Right atrium auricular region (tissue), 2 donors: ENCODE data around the gene SLC6A17. TPM values are rescaled to one million over a fixed set of nuclear protein-coding genes. Genes with fewer than 3 reads are reported as not detected.

Experiments used
- DNase-seq: peaks from one replicate; pipeline ENCODE4 v3.0.0-alpha.2; 2019; ENCODE audit warnings: low spot score
- H3K27ac ChIP-seq, 2 donors: fragments of 200-600 bp; sonication (generic); 1 replicate in 1 of 2; 2 replicates in 1 of 2; pipeline ENCODE4 v1.5.1; 2016 to 2019
- H3K27me3 ChIP-seq, 2 donors: fragments of 200-600 bp; sonication (generic); one replicate each; pipeline versions ENCODE4 v1.5.1 to v1.6.0; 2017 to 2019
- H3K36me3 ChIP-seq: fragments of 200-600 bp; sonication (generic); one replicate; pipeline ENCODE4 v1.5.1; 2016
- H3K4me1 ChIP-seq, 2 donors: fragments of 200-600 bp; sonication (generic); one replicate each; pipeline versions ENCODE4 v1.5.1 to v1.6.0; 2017 to 2019
- H3K4me3 ChIP-seq, 2 donors: fragments of 200-600 bp; sonication (generic); 1 replicate in 1 of 2; 2 replicates in 1 of 2; pipeline ENCODE4 v1.5.1; 2017 to 2019; ENCODE audit warnings: mild to moderate bottlenecking in 1 of 2, moderate library complexity in 1 of 2
- H3K9me3 ChIP-seq, 2 donors: fragments of 200-600 bp; sonication (generic); one replicate each; pipeline ENCODE4 v1.5.1; 2019
- total RNA-seq, 2 donors: library from RNA; depleted of rRNA; stranded (reverse); fragments of >200 nt; gene quantifications; one replicate each; pipeline ENCODE4 v1.1.0, GENCODE V29; 2016
- TF ChIP-seq, protein P1 (sequence below), 2 donors: fragments of 200-600 bp; sonication (generic); IDR thresholded peaks; one replicate each; pipeline ENCODE4 v1.5.1; 2019; ENCODE audit warnings: antibody characterized with exemption in 2 of 2

The SLC6A17 gene
- total RNA-seq, 2 donors from 2014 or later, result not detected

DNA sequence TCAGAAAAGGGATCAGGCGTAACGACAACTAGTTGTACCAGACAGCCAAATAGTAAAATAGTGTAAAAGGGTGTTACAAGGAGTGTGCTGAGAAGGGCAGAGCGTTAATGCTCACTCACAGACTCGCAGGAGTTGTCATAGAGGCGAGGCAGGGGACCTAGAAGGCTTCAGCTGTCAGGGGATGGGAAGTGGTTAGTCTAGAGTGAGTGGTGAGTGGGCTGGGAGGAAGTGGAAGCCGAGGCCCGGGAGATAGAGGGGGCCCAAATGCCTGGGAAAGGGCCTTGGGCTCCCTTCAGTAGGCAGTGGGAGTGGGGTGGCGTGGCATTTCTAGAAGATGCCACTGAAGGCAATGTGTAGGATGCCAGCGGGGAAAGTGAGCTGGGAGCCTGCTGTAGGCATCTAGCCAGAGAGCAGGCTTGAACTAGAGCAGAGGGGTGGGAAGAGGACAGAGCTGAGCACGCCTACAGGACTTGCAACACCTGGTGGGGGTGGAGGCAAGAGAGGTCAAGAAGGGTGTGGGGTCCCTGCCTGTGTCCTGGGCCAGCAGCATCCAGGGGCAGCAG, 10.3 kb downstream of the SLC6A17 start:
- no peaks in the 10 kb centered on the region for H3K36me3 ChIP-seq
- no peaks in the 10 kb centered on the region for H3K27me3 ChIP-seq
- H3K4me1 ChIP-seq, result no peaks in the 10 kb centered on the region
- TF ChIP-seq, protein P1, sequence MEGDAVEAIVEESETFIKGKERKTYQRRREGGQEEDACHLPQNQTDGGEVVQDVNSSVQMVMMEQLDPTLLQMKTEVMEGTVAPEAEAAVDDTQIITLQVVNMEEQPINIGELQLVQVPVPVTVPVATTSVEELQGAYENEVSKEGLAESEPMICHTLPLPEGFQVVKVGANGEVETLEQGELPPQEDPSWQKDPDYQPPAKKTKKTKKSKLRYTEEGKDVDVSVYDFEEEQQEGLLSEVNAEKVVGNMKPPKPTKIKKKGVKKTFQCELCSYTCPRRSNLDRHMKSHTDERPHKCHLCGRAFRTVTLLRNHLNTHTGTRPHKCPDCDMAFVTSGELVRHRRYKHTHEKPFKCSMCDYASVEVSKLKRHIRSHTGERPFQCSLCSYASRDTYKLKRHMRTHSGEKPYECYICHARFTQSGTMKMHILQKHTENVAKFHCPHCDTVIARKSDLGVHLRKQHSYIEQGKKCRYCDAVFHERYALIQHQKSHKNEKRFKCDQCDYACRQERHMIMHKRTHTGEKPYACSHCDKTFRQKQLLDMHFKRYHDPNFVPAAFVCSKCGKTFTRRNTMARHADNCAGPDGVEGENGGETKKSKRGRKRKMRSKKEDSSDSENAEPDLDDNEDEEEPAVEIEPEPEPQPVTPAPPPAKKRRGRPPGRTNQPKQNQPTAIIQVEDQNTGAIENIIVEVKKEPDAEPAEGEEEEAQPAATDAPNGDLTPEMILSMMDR (IDR thresholded peaks at IDR 0.05), result no peak
- H3K4me3 ChIP-seq, result no peak overlapping the region
- no peaks in the 10 kb centered on the region for H3K9me3 ChIP-seq
- H3K27ac ChIP-seq, result no peak overlapping the region
- no peak for DNase-seq

DNA sequence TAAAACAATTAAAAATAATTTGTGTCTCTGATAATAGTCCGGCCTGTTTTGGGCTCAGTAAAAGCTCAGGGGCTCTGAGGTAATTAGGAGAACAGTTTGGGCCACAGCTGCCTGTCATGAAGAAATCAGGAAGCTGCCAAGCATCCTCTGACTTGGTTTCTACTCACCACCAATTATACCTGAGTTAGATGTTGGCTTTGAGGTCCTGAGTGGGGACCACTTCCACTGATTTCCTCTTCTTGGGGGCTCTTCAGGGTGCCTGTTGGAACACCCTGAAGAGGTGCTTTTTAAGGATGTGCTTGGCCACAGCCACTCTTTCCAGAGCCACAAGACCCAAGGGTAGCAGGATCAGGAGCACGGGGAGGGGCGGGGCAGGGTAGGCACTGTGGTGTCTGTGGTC, 10.9 kb downstream of the SLC6A17 start:
- Histone ChIP-seq H3K9me3 (no peaks in the 10 kb centered on the region), H3K4me1 (no peaks in the 10 kb centered on the region), H3K36me3 (no peaks in the 10 kb centered on the region), H3K27me3 (no peaks in the 10 kb centered on the region), H3K27ac (no peak overlapping the region), H3K4me3 (no peak overlapping the region)
- DNase-seq, result no peak
- TF ChIP-seq, protein P1 (IDR thresholded peaks at IDR 0.05), result no peak

- Histone ChIP-seq H3K27ac (no peak overlapping the region), H3K36me3 (no peaks in the 10 kb centered on the region), H3K4me3 (no peak overlapping the region), H3K4me1 (no peaks in the 10 kb centered on the region), H3K27me3 (no peaks in the 10 kb centered on the region), H3K9me3 (no peaks in the 10 kb centered on the region)
- no peak for DNase-seq
- TF ChIP-seq, protein P1 (IDR thresholded peaks at IDR 0.05), result no peak
These were observed 11.6 kb downstream of the SLC6A17 start for GRCh38 chr1:110161849-110162248.

DNA sequence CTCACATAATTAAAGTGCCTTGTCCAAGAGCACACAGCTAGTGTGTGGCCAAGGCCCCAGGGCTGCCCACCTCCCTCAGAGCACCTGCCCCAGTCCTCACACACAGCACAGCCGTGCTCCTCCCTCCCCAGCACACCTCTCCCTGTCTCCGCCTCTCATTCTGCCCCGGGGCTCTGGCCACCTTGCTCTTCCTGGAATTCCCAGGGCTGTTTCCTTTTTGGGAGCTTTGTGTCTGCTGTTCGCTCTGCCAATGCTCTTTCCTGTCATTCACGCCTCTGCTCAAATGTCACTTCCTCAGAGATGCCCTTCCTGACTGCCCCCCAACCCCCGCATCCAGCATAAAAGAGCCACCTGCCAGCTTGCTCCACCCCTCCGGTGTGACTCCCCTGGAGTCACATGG, 13.3 kb downstream of the SLC6A17 start:
- no peak for DNase-seq
- H3K27me3 ChIP-seq, result no peaks in the 10 kb centered on the region
- no peak overlapping the region for H3K4me3 ChIP-seq
- no peaks in the 10 kb centered on the region for H3K36me3 ChIP-seq
- TF ChIP-seq, protein P1 (IDR thresholded peaks at IDR 0.05), result no peak
- H3K4me1 ChIP-seq, result no peaks in the 10 kb centered on the region
- no peaks in the 10 kb centered on the region for H3K9me3 ChIP-seq
- H3K27ac ChIP-seq, result no peak overlapping the region

DNA sequence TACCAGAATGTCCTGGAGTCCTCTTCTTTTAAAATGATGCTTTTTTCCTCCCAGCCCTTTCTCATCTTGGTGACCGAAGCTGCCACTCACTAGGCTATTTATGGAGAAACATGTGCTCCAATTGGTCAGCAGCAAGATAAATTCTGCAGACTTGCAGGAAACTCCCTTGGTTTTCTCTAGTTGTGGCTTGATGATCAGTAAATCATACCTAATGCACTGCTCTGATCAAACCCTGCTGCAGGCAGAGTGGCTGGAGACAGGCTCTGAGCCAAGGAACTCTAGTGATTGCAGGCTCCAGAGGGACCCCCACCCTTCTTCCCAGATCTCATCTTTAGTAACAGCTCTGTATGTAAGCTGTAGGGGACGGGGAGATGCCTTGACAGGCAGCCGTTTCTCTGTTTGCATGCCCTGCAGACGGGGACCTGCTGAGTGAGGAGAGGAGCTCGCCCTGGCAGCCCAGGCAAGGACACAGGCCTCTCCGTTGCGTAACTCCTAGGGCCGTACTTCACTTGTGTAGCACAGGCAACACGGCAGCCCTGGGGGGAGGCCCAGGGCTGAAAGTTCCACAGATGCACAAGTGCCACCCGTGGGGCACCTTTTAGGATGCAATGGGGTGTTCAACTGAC, 14.5 kb downstream of the SLC6A17 start:
- H3K4me1 ChIP-seq, result no peaks in the 10 kb centered on the region
- no peak overlapping the region for H3K27ac ChIP-seq
- H3K9me3 ChIP-seq, result no peaks in the 10 kb centered on the region
- no peak overlapping the region for H3K4me3 ChIP-seq
- DNase-seq, result no peak
- H3K27me3 ChIP-seq, result no peaks in the 10 kb centered on the region
- no peaks in the 10 kb centered on the region for H3K36me3 ChIP-seq
- TF ChIP-seq, protein P1 (IDR thresholded peaks at IDR 0.05), result no peak

DNA sequence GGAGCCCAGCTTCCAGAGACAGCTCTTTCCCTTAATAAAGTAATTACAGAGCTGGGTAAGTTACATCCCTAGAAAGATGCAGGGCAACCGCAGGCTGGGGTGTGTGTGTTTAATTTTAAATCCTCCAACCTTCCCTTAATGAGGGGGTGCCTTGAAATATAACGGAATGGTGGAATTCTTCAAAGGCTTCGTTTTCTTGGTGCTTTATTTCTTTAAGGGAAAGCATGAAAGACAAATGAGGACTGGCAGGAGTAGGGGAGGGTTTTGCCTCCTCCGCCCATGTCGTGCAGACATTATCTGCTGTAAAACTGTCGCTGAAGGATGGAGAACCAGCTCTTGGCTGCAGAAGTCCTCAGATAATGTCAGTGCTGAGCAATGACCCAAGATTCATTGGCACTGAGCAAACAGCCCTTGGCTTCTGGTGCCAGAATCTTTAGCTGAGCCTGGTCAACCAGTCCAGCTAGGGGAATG, 15.5 kb downstream of the SLC6A17 start:
- Histone ChIP-seq H3K4me3 (no peak overlapping the region), H3K27me3 (no peaks in the 10 kb centered on the region), H3K27ac (no peak overlapping the region), H3K9me3 (no peaks in the 10 kb centered on the region), H3K36me3 (no peaks in the 10 kb centered on the region), H3K4me1 (no peaks in the 10 kb centered on the region)
- no peak for DNase-seq
- TF ChIP-seq, protein P1 (IDR thresholded peaks at IDR 0.05), result no peak
